Femur (tissue), 1 donor: ENCODE results near the gene KRTAP13-1.

Experiments
- DNase-seq: peaks from one replicate; pipeline ENCODE4 v3.0.0-alpha.2; 2017

KRTAP13-1 gene, protein sequence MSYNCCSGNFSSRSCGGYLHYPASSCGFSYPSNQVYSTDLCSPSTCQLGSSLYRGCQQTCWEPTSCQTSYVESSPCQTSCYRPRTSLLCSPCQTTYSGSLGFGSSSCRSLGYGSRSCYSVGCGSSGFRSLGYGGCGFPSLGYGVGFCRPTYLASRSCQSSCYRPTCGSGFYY

GRCh38 chr21:30395731-30396130 lies at the start of gene KRTAP13-1:
Gene KRTAP13-1 (plus strand): TSS chr21:30396031. CDS start chr21:30396087, 56 bp downstream.
- DNase-seq, result no peak

DNA sequence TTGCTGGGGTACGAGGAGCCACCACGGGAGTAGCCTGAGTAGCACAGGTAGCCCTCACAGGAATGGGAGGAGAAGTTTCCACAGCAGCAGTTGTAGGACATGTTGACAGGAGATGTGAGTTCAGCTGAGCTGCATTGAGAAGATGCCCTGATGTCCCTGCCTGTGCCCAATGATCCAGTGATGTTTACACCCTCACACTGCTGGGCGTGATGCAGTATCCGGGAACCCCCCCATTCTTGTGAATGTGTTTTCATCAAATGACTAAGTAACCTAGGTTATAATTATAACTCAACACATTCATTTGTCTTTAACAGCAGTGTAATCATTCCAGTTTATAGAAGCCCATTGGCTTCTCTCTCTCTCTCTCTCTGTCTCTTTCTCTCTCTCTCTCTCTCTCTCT lies 47.3 kb upstream of the KRTAP13-1 start, which contains the start of gene KRTAP23-1:
Gene KRTAP23-1, minus strand, starts transcription at position 101 of the 400 bp plus-strand sequence. Its CDS starts 0 bp downstream, at position 101.
- DNase-seq, result no peak

GRCh38 chr21:30349572-30349971 lies 46.3 kb upstream of the KRTAP13-1 start:
- DNase-seq, result no peak

GRCh38 chr21:30351534-30351933 lies 44.3 kb upstream of the KRTAP13-1 start:
- no peak for DNase-seq

GRCh38 chr21:30354308-30355005 lies 41.4 kb upstream of the KRTAP13-1 start:
- DNase-seq, result no peak

DNA sequence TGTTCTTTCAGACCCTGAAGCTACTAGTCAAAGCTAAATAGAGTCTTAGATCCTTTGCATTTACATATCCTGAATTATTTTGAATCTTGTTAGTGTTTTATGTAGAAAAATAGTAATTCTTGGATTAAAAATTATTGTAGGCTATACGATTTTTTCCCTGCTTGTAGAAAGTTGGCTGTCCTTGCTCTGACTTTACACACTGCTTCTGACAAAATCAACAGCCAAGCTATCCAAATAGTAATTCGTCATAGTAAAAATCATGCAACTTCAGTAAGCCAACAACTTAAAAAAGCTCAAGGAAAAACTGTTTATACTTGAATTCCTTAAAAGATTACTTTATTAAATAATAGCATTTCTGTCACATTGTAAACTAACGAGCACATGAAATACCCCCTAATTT lies 39.9 kb upstream of the KRTAP13-1 start:
- no peak for DNase-seq

DNA sequence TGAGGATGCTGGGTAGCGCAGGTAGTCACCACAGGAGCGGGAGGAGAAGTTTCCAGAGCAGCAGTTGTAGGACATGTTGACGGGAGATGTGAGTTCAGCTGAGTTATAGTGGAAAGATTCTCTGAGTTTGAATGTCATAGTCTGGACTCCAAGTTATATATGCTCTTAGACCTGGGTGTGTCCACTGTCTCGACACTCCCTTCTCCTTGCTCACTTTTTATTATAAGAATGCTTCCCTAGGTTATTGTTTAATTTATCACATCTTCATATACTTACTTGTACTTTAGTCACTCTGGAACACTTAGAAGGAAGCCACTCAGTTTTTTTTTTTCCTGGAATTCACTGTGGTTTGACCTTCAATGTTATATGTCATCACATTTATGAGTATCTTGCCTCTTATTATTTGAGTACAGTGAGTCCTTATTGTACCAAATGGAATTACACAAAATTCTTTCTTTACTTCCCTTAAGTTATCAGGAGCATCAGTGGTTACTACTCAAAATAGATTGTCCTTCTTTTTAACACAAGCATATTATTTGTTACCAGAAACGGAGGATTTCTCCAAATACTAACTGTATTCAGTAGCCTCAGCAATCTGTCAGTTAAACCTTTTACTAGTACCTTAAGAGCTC lies 23.6 kb upstream of the KRTAP13-1 start, which contains the start of gene KRTAP13-2:
Gene KRTAP13-2, minus strand, starts transcription at position 133 of the 632 bp plus-strand sequence. Its CDS starts 58 bp downstream, at position 75.
- DNase-seq, result no peak

DNA sequence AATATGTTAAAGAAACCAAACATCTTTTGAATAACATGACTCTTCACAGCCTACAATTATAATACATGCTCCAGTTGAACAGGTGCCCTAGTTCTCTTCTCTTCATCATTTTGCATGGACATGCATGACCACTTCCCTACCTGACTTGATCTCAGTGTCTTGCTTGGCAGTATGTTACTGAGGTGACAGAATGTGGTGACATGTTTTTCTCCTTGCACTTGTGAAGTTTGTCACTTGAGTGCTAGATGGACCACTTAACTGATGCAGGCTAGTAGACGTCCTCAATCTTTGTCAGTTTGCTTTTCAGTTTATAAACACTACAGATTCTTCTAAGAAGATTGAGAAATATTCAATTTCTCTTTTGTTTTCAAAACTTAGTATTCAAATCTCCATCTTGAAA lies 13.6 kb upstream of the KRTAP13-1 start:
- DNase-seq, result no peak

DNA sequence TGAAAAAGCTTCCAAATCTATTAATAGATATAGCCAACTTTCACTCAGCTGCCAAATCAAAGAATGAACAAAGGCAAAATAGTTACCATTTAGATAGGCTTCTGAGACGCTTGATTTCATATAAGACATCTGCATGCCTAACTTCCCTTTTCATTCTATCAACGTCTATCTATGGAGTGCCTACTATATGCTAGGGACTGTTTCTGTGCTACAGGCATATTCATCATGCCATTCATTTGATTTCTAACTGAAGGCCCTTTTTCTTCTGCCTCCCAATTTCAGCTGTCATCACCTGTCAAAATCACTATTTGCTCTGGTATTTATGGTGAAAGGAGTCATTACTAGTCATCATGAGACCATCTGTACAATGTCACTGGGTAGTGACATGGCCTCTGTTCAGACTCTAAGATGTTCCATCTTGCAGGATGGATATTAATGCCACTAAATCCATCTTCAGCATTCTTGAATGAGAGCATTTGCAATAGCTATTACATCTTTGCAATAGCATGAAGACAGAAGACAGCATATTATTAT lies 4.3 kb upstream of the KRTAP13-1 start:
- DNase-seq, result no peak

DNA sequence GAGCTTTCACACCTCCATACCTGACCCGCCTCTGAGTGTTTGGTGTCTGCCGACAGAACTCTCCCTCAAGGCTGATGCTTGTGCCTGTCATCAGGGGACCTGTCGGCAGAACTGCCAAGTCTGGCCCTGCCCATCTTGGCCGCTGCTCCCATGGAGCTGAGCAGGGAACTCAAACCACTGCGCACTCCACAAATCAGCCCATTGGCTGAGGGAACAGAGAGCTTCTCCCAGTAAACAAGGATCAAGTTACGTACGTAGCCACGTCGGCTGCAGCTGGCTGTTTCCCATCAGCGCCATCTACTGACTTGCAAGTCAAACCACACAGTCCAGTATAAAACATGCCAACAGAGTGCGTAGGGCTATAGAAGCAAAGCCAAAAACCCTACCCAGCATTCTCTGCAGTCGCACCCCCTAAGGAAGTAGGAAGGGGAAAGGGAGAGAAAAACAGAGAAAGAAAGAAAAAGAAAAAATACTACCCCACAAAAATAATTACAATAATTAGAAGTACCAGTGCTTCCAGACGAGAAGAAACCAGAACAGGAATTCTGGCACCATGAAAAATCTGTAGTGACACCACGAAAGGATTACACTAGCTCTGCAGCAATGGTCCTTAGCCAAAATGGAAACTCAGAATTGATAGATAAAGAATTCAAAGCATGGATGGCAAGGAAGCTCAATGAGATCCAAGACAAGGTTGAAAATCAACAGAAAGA lies 13.1 kb downstream of the KRTAP13-1 start:
- DNase-seq, result peak; percentile 29

DNA sequence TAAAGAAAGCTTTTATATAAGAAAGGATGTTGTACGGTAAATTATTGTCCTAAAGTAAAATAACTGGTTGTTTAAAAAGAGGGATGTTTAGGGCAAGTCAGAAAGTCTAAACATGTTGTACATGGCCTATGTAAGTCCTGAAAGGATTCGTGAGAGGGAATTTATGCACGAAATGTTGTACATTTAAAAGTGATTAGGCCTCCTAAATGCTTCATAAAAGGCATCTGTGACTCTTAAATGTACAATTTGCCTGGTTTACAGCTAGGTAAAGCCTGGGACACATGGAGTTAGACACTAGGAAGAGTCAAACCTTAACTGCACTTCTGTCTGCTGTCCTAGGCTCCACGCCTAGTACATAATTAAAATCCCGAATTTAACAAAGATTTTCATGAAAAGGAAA lies 20.2 kb downstream of the KRTAP13-1 start:
- no peak for DNase-seq

GRCh38 chr21:30425826-30426225 lies 30.0 kb downstream of the KRTAP13-1 start, which contains the start of gene KRTAP13-3:
Gene KRTAP13-3 (minus strand): TSS chr21:30425926. CDS start chr21:30425912, 14 bp downstream.
- no peak for DNase-seq

GRCh38 chr21:30426731-30427130 lies 30.9 kb downstream of the KRTAP13-1 start:
- DNase-seq, result no peak

GRCh38 chr21:30430170-30430655 lies 34.4 kb downstream of the KRTAP13-1 start, which contains the start of gene KRTAP13-4:
Gene KRTAP13-4 (plus strand): TSS chr21:30430220. CDS start chr21:30430276, 56 bp downstream.
- no peak for DNase-seq

GRCh38 chr21:30434033-30434631 lies 38.3 kb downstream of the KRTAP13-1 start:
- no peak for DNase-seq

DNA sequence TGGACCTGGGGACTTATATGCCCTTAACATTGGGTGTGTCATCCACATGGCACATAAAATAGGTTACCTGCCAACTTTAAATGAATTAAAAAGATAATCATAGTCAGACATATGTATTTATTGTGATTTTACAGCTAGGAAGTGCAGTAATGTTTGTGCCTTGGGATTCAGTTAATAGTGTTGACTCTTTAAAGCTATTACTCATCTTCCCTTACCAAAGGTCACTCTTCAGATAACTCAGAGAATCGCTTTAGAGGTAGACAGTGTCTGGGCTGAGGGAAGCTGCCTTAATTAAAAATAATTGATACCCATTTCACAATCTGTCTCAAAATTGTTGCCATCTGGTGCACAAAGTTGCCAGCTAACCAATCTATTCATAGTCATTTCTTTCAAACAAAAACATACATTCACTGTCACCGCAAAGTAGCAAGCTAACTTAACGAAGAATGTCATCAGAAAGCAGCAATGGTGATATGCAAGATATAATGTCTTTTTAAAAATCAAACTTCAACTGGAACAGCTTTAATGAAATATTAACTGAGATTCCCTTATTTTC lies 41.3 kb downstream of the KRTAP13-1 start:
- DNase-seq, result no peak

- no peak for DNase-seq
These were observed 44.1 kb downstream of the KRTAP13-1 start, which contains the start of gene KRTAP15-1 for GRCh38 chr21:30439975-30440374. Gene KRTAP15-1 (plus strand): TSS chr21:30440275. CDS start chr21:30440328, 53 bp downstream.

GRCh38 chr21:30443226-30443625 lies 47.4 kb downstream of the KRTAP13-1 start:
- no peak for DNase-seq

DNA sequence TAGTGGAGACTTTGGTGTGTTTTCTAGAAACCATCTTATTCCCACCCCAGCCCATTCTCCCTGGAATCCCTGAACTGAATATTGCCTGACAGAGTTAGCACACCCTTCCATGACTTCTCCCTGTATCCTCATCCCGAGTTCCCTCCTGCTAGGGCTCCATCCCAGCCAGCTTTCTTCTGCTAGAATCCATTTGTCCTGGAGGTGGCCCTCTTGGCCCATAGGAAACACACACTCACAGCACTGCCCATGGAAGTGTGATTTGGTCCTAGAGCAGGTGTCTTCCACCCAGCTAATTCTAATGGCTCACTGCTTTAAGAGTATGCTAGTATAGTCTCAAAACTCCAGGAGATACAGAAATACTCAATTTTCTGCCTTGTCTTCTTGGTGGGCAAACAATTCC lies 48.4 kb downstream of the KRTAP13-1 start:
- no peak for DNase-seq
